Activated CD8-positive, alpha-beta T cell treated with anti-CD3 and anti-CD28 coated beads for 36 hours (primary cell): ENCODE data around the gene KCNA2. TPM values are rescaled to one million over a fixed set of nuclear protein-coding genes. Genes with fewer than 3 reads are reported as not detected.

ENCODE experiments used
- ATAC-seq: fragments of 200-7000 bp; cut with Tn5 transposase; one replicate; pipeline ENCODE4 v1.10.0; 2021; ENCODE audit warnings: mild to moderate bottlenecking, moderate library complexity
- CTCF ChIA-PET: fragments of 350-600 bp; sonication (Branson Sonifier 250); formaldehyde crosslinking; loops from one replicate; lab custom pipeline; 2021; ENCODE audit warnings: antibody characterized with exemption; lab: Charles Lee
- POLR2A ChIA-PET: fragments of 350-600 bp; sonication (Branson Sonifier 250); formaldehyde crosslinking; loops from one replicate; lab custom pipeline; 2021; ENCODE audit warnings: antibody characterized with exemption; lab: Charles Lee
- DNase-seq: peaks from one replicate; pipeline ENCODE4 v3.0.0-alpha.2; 2020
- H3K27ac Mint-ChIP-seq: one replicate; pipeline ENCODE4 v1.8.0; 2021; ENCODE audit warnings: mild to moderate bottlenecking, mixed read lengths
- H3K27me3 Mint-ChIP-seq: one replicate; pipeline ENCODE4 v1.8.0; 2021; ENCODE audit warnings: mixed read lengths
- H3K36me3 Mint-ChIP-seq: one replicate; pipeline ENCODE4 v1.8.0; 2021; ENCODE audit warnings: low read depth, mixed read lengths
- H3K4me1 Mint-ChIP-seq: one replicate; pipeline ENCODE4 v1.8.0; 2021; ENCODE audit warnings: low read depth, mixed read lengths
- H3K4me3 Mint-ChIP-seq: one replicate; pipeline ENCODE4 v1.8.0; 2021; ENCODE audit warnings: mild to moderate bottlenecking, moderate library complexity, mixed read lengths
- H3K9me3 Mint-ChIP-seq: one replicate; pipeline ENCODE4 v1.8.0; 2021; ENCODE audit warnings: mixed read lengths
- intact Hi-C: fragments of 100-400 bp; cut with micrococcal nuclease; formaldehyde crosslinking; loops from one replicate; pipeline ENCODE4 v1.10.0; 2022
- total RNA-seq, 2 experiments: library from RNA; stranded (reverse); gene quantifications; one replicate each; pipeline ENCODE4 v1.2.3, GENCODE V29; 2021
- TF ChIP-seq, protein P1 (sequence below): fragments of 200-600 bp; IDR thresholded peaks from one replicate; pipeline ENCODE4 v1.8.0; 2022; ENCODE audit warnings: antibody characterized with exemption, mild to moderate bottlenecking

KCNA2 gene
- total RNA-seq, 2 experiments from 2014 or later, result 0.02 to 0.14 TPM

DNA sequence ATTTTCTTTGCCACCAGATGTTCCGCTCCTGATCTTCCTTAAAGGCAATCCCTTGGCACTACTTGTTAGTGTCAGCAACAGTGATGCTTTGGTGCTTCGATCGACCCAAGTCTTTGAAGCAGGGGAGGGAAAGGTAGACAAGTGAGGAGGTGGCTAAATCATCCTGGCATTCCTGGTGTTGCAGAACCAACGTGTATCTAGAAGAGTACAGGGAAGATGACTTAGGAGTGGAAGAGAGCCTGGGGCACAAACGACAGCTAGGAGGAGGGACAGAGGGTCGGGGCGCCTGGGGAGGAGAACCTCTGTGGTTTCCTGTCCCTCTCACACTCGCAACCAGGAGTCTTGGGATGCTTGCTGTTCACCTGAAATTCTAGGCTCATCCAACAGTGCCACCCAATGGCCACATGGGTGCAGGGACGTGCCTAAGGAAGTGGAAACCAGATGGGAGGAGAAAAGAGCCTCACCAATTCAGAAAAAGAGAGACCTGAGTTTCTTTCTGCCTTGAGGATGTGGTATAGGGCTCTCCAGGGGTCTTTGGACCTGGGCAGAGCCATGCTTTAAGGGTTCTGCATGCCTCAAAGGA lies 9.5 kb upstream of the KCNA2 start:
- ATAC-seq (peak; percentile 56), DNase-seq (peak; percentile 83)
- H3K4me1 Mint-ChIP-seq, result peaks cover 25% of the 10 kb centered on the region
- POLR2A ChIA-PET, result no interaction called here
- no peak overlapping the region for H3K4me3 Mint-ChIP-seq
- intact Hi-C loops, result loop anchor here (2.0 to 5.0 kb wide), 2 partner anchors 58 to 91 kb away; no protein-coding TSS in a partner anchor
- no peaks in the 10 kb centered on the region for H3K27me3 Mint-ChIP-seq
- no peaks in the 10 kb centered on the region for H3K9me3 Mint-ChIP-seq
- TF ChIP-seq, protein P1, sequence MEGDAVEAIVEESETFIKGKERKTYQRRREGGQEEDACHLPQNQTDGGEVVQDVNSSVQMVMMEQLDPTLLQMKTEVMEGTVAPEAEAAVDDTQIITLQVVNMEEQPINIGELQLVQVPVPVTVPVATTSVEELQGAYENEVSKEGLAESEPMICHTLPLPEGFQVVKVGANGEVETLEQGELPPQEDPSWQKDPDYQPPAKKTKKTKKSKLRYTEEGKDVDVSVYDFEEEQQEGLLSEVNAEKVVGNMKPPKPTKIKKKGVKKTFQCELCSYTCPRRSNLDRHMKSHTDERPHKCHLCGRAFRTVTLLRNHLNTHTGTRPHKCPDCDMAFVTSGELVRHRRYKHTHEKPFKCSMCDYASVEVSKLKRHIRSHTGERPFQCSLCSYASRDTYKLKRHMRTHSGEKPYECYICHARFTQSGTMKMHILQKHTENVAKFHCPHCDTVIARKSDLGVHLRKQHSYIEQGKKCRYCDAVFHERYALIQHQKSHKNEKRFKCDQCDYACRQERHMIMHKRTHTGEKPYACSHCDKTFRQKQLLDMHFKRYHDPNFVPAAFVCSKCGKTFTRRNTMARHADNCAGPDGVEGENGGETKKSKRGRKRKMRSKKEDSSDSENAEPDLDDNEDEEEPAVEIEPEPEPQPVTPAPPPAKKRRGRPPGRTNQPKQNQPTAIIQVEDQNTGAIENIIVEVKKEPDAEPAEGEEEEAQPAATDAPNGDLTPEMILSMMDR, result peak; percentile 79
- no peaks in the 10 kb centered on the region for H3K36me3 Mint-ChIP-seq
- CTCF ChIA-PET, result interaction anchor here (0.8 to 9.1 kb wide), 9 partner anchors 9 to 203 kb away, joined by 3 to 206 read pairs (median 7); partner anchors contain the start of gene KCNA2
- no peak overlapping the region for H3K27ac Mint-ChIP-seq

DNA sequence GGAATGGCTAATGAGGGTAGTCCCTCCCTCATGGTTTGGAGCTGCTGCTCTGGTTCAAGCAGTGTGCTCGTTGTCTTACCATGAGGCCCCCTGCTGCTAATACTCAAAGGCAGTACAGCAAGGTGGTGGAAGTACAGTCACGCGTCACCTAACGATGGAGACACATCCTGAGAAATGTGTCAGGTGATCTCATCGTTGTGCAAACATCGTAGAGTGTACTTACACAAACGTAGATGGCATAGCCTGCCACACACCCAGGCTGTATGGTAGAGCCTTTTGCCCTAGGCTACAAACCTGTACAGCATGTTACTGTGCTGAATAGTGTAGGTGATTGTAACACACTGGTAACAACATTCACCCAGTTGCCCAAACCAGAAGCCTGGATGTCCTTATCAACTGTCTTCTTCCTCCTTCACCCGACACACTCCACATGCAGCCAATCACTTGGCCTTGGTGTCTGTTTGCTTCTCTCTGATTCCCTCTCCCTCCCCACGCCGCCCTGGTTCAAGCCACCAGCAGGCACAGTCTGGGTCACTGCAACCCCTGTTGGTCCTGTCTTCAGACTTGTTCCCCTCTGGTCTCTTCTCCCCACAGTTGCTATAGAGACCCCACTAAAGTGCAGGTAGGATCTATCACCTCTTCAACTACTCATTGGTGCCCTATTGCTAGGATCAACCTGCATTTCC lies 6.0 kb upstream of the KCNA2 start:
- H3K27me3 Mint-ChIP-seq, result peaks cover 14% of the 10 kb centered on the region
- H3K4me1 Mint-ChIP-seq, result peaks cover 6% of the 10 kb centered on the region
- CTCF ChIA-PET, result interaction anchor here (1.1 to 9.1 kb wide), 7 partner anchors 7 to 409 kb away, joined by 3 to 206 read pairs (median 18); no protein-coding TSS in a partner anchor
- no peak for DNase-seq
- TF ChIP-seq, protein P1, result no peak
- no peaks in the 10 kb centered on the region for H3K9me3 Mint-ChIP-seq
- intact Hi-C loops, result no loop called here
- POLR2A ChIA-PET, result no interaction called here
- ATAC-seq, result no peak
- no peaks in the 10 kb centered on the region for H3K36me3 Mint-ChIP-seq
- H3K4me3 Mint-ChIP-seq, result no peak overlapping the region
- H3K27ac Mint-ChIP-seq, result no peak overlapping the region

DNA sequence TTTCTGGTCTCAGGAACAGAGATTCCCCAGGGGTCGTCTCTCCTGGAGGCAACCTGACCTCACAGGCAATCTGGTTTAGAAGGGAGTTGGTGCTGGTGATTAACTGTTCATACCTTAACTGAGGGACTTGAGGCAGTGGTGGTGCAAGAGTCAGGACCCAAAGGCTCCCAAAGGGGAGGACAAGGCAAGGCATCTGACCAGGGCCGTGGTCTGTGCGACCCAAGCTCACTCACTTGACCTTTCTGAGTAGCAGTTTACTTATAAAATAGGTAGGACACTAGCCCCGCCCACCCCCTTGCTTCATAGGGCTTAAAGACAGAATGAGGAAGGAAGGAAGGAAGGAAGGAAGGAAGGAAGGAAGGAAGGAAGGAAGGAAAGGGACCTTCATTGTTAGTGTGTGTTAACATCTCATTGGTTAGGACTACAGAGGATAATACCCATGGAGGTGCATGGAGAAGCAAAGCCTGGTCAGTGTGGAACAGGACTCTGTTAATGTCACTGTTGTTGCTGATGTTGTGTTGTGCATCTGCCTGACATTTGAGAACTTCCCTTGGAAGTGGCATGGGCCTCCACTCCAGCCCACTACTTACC lies 4.6 kb upstream of the KCNA2 start:
- H3K4me1 Mint-ChIP-seq, result peaks cover 9% of the 10 kb centered on the region
- intact Hi-C loops, result no loop called here
- TF ChIP-seq, protein P1, result no peak
- ChIA-PET POLR2A (interaction anchor here (1.0 kb wide), 1 partner anchor 168 kb away, joined by 3 read pairs; no protein-coding TSS in a partner anchor), CTCF (interaction anchor here (1.3 to 6.7 kb wide), 3 partner anchors 9 to 172 kb away, joined by 5 to 43 read pairs (median 18); no protein-coding TSS in a partner anchor)
- H3K4me3 Mint-ChIP-seq, result no peak overlapping the region
- no peaks in the 10 kb centered on the region for H3K9me3 Mint-ChIP-seq
- no peak overlapping the region for H3K27ac Mint-ChIP-seq
- ATAC-seq (no peak), DNase-seq (no peak)
- H3K27me3 Mint-ChIP-seq, result peaks cover 23% of the 10 kb centered on the region
- no peaks in the 10 kb centered on the region for H3K36me3 Mint-ChIP-seq

DNA sequence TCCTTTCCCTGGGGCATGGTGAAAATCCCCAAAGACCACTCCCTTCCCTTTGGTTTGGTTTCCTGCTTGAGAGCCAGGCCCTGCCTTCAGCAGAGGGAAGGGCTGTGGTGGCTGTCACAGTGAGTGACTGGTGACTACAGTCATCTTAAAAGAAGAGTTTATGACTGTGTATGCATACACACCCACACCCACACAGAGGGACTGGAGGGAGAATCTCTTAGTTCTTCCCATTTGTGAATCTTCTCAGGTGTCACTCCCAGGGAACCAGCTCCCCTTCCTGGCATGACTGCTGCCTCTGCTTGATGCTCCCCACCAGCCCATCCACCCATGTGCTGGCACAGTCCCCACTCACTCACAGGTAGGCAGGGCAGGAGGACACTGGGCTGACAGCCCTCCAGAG lies 3.9 kb upstream of the KCNA2 start:
- DNase-seq (no peak), ATAC-seq (no peak)
- TF ChIP-seq, protein P1, result no peak
- ChIA-PET CTCF (interaction anchor here (0.8 to 6.7 kb wide), 6 partner anchors 9 to 173 kb away, joined by 3 to 43 read pairs (median 6); no protein-coding TSS in a partner anchor), POLR2A (interaction anchor here (1.0 kb wide), 1 partner anchor 168 kb away, joined by 3 read pairs; no protein-coding TSS in a partner anchor)
- Mint-ChIP-seq H3K27ac (no peak overlapping the region), H3K4me3 (no peak overlapping the region), H3K36me3 (no peaks in the 10 kb centered on the region), H3K9me3 (no peaks in the 10 kb centered on the region), H3K27me3 (peaks cover 28% of the 10 kb centered on the region), H3K4me1 (peaks cover 5% of the 10 kb centered on the region)
- intact Hi-C loops, result no loop called here
